Upper lobe of left lung (tissue), 4 donors: ENCODE measurements around the gene DLGAP4.

Experiments
- CTCF ChIP-seq, 6 experiments: fragments of 450-650 bp in 4 of 6; fragments of 200-600 bp in 2 of 6; sonication (generic) in 2 of 6; IDR thresholded peaks; one replicate each; pipeline ENCODE4 v1.5.1; 2016 to 2019; ENCODE audit warnings: antibody characterized with exemption in 6 of 6
- POLR2A ChIP-seq, 4 donors: fragments of 450-650 bp; IDR thresholded peaks; one replicate each; pipeline ENCODE4 v1.5.1; 2016 to 2017; ENCODE audit warnings: antibody characterized with exemption in 4 of 4, mild to moderate bottlenecking in 2 of 4

- TF ChIP-seq CTCF (IDR thresholded peaks at IDR 0.05) (no peak), POLR2A (IDR thresholded peaks at IDR 0.05) (no peak)
Observed at GRCh38 chr20:36315545-36316351, 9.6 kb downstream of the DLGAP4 start.
